HG02588 (cell line): Measurements from ENCODE around the gene MYOM1.

ENCODE experiments used
- ATAC-seq: cut with Tn5 transposase; IDR thresholded peaks from one replicate; pipeline ENCODE4 v1.9.1; 2021; ENCODE audit warnings: mild to moderate bottlenecking, moderate library complexity; ENCODE audit not compliant: unreplicated experiment

MYOM1 gene

DNA sequence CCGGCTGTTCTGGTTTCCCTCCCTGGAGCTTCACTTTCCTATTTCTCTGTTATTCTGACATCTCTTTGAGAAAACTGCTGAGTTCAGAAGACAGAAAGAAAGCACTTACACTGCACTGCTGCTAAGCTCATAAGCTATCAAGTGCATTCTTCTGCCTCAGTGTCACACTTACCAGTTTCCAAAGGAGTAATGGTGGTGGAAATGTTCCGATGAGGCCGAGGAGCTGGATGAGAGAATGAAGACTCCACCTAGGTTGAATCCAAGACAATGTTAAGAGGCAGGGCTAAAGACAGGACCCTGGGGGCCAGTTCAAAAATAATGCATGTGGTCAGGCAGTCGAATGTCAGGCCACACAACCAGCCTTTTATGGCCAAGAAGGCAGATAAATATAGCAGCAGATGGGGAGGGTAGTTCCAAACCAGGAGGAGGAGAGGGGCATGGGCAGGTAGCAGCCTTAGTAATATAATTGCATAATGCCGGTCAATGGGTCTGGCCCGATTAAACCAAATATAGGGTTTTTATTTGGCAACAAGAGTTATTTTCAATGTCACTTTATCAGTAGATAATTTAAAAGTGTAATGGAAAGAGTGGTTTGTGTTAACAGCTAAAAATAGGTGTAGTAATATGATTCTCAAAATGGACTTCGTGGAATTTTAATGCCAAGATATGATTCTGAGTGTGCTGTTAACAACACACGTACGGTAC is at the start of gene MYOM1:
Gene MYOM1 (minus strand): TSS at position 338 of the 705 bp plus-strand sequence. CDS start 4,745 bp downstream, outside the sequence.
- no peak for ATAC-seq

DNA sequence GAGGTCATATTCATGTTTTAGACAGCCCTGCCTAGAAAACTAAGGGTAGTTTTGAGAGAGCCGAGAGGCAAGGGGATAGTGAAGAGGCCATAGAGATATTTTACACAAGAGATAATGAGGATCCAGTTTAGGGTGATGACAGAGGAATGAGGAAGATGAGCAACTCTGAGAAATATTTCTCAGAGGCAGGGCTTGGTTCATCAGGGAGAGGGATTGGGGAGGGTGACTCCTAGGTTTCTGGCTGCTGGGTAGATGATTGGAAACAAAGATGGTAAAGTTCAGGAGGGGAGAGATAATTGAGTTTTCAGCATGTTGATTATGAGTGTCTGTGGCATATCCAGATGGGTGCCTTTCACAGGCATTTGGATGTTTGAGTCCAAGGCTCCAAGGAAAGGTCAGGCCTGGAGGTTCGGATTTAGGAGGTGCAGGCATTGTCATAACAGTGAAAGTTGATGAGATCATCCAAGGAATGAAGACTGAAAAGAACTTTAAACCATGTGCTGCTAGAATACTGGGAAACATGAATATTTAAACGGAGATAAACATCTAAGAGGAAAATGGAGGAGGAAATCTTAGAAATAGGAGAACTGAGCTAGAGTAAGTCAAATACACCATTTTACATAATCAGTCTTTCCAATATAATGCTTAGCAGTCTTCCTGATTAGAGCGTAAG is 49.6 kb upstream of the MYOM1 start:
- no peak for ATAC-seq

DNA sequence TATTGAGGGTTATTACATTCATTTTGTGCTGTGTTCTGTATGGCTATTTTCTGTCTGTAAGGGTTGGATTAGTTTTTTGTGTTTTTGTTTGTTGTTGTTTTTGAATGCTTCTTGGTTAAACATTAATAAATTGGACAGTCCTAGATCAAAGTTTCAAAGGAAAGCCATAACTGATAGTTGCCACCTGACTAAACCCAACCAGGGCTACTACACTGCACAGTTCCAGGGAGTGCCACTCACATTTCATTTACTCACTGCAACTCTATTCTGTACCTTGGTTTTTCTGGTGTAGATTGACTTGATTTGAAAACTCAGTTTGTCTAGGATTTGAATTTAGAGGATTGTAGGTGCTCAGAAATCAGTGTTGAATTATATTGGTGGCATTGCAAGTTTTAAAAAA is 48.5 kb upstream of the MYOM1 start:
- no peak for ATAC-seq

DNA sequence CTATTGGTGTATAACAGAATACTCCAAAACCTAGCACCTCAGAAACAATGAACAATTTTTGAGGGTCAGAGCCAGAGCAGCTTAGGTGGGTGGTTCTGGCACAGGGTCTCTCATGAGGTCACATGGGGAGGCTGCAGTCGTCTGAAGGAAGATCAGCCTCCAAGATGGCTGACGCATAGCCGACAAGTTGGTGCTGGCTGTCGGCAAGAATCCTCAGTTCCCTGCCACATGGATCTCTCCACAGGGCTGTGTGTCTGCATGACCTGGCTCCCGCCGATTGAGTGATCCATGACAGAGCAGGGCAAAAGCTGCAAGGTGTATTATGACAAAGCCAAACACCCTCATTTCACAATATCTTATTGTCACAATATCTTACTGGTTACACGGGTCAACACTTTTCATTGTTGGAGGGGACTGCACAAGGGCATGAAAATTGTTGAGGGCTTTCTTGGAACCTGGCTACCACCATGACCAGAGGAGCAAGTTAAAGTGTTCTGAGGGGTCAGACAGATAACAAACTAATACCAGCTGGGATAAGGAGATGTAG is 46.4 kb upstream of the MYOM1 start:
- ATAC-seq: no peak

DNA sequence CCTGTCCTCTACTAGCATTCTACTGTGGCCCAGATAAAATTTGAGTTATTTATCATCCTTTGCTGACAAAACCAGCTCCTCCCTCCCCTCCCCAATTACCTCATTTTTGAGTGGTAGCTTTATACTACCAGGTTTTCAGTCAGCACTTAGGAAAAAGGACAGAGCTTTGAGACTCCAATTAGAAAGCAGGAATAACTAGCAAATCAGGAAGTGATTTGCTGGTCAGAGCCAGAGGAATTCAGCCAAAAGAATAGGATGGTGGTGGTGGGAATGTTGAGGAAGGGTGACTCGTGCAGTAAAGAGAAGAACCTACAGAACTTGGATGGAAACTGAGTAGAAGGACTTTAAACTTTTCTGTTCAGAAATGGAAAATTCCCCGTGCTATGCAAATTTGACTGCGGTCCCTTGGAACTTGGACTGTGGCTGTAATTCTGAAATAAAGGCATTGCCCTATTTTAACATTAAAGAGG is 45.8 kb upstream of the MYOM1 start:
- no peak for ATAC-seq

DNA sequence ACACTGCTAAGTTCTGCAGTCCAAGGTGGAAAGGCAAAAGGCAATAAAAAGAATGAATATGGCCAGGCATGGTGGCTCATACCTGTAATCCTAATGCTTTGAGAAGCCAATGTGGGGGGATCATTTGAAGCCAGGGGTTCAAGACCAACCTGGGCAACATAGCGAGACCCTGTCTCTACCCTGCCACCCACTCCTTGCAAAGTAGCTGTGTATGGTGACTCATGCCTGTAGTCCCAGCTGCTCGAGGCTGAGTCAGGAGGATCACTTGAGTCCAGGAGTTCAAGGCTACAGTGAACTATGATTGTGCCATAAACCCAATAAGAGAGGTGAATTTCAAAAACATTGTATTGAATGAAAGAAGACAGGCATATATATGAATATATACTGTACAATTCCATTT is 44.6 kb upstream of the MYOM1 start:
- no peak for ATAC-seq

DNA sequence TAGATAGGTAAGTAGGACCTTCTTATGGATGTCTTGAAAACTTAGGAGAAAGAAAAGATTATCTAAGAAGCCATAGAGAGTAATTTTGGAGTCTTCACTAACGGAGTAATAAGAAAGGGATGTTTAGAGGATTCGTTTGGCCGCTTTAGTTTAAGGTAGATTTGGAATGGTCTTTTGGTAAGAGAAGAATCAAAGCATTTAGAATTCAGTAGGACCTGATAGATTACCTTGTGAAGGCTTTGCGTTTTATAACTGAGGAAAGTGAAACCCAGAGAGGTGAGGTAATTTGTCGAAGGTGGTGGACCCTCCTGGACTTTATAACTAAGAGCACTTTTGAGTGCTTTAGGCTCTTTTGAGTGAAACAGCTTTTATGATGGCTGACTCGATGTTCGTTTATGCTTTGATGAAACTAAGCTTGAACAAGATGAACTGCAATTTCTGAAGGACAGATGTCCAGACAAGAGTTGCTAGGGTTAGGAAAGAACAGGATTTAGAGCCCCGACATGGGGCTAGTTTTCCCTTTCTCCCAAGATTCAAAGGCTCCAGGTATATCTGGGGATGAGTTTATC is 43.4 kb upstream of the MYOM1 start:
- no peak for ATAC-seq

DNA sequence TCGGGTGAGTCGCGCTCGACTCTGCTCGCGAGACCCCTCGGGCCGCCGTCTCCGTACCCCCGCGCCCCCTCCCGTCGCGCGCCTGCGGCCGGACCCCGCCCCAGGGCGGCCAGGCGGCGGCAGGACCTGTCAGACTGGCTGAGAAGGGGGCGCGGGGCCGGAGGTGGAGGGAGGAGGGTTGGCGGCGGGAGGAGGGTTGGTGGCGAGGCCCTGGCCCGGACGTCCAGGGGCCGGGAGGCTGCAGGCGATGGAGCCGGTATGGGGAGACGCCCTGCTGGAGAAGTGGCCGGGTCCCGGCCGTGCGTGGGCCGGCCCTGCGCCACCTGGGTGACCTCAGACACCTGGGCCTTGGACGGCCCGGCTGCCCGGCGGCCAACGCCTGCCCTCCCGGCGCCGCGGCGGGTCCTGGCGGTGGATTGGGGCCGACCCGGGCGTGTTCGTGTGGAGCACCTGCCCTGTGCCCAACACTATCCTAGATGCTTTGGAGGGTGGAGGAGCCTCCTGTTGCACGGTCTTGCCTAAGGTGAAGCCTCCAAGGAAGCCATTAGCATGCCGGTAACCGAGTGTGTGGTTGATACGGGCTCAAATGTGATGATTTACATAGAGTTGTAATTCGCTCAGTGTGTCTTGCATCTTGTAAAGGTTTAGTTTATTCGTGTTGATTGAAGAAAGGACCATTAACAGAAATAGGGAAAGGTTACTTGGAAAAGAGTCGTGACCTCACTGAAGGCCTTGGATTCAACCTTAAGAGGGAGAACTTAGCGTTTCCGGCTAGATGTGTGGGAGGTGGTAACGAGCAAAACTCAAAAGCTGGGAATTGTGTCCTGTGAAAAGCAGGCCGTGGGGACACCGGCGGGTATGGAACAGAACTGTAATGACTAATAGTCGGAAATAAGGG is 42.7 kb upstream of the MYOM1 start:
- peak; percentile 38 for ATAC-seq

DNA sequence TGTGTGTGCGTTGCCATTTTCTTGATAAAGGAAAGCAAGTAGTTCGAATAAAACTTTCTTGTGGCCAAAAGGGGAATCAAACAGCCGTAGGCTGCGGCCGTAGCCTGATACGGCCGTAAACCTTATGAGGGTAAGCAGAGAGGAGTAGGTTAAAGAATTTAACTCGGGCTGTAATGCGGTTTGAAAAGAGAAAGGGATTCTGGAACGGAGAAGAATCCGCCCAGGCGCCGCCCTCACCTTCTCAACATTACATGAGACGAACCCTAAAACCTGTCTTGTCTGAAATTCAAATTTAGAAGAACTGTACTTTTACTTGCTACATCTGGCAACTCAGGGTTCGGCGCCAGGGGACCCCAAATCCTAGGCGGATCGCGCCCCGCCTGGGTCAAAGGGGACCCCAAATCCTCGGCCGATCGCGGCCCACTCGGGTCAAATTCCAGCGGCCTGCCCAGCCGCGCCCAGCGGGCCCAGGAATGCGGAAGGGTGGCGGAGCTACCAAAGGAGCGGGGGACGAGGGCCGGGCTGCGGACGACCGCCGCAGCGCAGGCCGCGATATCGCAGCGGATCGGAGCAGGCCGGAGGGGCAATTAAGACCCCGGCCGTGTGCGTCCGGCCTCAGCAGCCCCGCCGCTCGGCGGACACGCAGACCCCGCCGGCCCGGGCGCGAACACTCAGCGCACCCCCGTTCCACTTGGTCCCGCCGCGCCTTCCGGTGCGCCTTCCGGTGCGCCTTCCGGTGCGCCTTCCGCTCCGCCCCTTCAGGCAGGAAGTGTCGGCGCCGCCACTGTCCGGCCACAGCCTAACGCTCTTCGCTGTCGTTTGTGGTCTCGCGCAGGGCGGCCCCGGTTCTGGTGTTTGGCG is 41.8 kb upstream of the MYOM1 start, which contains the start of gene MYL12B:
Gene MYL12B (plus strand): TSS at position 761 of the 861 bp plus-strand sequence. CDS start 10,766 bp downstream, outside the sequence.
- ATAC-seq: peak; percentile 87

DNA sequence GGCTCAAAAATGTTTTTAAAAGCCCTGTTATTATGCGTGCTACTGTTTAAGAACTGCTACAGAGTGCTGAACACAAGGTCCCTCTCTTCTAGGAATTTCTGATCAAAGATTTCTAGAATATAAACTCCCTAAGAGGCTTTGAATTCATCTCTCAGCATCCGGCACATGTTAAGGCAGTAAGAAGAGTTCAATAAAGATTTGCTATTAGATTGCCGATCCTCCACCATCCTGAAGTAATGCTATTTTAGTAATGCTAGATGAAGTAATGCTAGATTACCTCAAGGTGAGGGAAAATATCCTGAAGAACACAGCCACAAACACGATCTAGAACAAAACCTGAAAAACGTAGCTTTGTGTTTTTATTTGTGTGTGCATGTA is 41.2 kb upstream of the MYOM1 start:
- ATAC-seq: no peak

DNA sequence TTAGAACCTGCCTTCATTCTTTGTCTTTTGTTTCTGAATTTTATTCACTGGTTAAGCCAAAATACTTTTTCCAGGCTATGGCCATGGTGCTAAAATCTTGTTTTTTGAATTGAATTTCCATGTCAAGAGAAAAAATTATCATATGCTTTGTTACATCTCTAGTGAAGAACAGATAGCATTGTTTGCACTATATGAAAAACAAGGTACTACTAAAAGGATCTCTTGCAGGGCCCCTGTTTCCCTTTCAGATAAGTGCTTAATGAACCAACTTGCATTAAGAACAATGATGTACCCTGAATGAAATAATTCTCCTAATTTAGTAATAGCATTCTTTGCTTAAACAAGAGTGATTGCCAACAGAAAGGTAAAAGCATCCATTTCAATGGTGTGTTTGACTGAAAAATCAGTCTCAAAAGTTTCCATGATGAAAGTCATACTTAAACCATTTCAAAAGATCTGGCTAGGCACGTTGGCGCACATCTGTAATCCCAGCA is 37.9 kb upstream of the MYOM1 start:
- no peak for ATAC-seq

DNA sequence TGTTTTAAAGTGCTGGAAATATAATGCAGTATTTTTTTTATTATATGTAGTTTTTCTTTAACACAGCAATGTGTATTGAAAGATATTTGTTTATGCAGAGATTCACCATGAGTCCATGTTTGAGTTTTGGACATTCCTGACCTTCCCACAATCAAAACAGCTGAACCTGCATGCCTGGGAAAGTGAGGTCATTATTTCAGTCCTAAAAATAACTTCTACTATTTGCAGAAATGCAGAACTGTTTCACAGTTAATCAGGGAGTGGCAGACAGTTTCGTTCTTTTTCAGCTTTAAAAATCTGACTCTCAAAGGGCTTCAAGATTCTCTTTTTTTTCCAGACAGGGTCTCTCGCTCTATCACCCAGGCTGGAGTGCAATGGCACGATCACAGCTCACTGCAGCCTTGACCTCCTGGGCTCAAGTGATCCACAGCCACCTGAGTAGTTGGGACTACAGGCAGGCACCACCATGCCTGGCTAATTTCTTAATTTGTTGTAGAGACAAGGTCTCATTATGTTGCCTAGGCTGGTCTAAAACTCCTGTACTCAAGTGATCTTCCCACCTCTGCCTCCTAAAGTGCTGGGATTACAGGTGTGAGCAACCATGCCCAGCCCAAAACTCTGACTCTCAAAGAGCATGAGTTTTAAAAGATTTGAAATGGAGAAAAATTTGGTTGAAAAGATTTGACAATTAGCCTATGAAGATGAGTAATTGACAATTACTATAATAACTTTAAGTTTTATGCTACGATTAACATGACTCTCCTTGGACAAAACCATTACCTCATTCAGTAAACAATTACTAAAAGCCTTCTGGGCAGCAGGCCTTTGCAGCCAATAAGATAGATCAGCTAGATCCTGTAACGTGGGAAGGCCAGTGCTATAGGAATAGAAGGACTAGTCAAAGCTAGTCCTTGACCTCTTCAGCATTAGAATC is 37.2 kb upstream of the MYOM1 start:
- ATAC-seq: no peak

DNA sequence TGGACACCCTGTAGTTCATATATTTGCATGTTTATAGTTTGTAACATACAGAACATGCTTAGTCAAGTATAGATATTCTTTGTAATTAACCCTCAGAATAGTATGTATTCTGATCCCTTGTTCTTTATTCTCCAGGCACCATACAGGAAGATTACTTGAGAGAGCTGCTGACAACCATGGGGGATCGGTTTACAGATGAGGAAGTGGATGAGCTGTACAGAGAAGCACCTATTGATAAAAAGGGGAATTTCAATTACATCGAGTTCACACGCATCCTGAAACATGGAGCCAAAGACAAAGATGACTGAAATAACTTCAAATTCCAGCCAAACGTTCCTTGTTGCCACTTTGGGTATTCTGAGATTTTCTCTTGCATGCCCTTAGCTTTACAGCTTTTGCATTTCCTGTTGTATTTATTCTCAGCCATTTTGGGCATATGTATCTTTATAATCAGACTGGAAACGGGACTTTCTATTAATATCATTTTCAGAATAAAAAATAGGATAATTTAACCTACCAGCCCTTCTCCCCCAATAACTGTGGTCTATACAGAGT is 35.9 kb upstream of the MYOM1 start:
- ATAC-seq: no peak

DNA sequence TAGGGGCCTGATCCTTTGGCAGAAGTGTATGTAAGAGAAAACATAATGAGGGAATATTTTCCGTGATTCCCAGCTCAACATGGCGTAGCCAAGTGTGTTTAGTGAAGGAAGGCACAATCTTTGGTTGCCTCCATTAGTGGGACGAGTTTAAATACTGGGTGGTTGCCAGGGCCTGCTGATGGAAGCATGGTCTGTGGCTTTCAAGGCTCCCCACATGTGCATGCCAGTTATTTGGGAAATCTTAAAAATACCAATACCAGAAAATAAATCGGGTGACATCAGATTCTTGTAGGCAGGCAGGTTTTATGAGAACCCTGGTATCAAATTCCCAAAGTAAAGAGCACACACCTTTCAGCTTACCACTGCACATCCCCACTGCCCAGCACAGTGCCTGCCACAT is 35.0 kb upstream of the MYOM1 start:
- no peak for ATAC-seq

DNA sequence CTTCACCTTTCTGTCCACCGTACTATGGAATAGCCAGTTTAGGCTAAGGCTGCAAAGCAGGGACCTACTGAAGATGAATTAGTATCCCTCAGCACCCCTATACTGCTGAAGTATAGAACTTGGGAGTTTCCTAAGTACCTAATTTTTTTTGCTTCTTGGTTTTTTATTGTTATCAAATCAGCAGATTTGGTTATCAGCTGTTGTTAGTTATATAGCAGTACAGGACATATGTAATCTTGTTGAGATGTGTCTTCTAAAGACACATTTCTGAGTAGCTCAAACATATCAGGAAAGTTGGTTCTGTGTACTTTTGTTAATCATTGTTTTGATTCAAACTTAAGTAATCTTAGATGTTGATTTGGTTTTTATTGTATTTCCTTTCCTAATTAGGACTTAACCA is 33.1 kb upstream of the MYOM1 start:
- ATAC-seq: no peak

DNA sequence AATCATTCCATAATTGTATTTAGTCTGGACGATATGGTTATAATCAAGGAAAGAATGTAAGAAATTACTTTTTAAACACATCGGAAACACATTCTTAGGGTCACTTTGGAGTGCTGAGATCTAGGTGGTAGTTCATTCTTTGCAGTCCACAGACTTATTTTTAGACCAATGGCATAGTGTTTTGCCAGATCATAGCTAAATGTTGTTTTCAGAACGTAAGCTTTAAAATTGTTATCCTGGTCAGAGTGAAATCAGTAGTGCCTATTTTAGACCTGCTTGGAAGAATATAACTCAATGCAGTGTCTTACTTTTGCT is 32.2 kb upstream of the MYOM1 start:
- no peak for ATAC-seq

DNA sequence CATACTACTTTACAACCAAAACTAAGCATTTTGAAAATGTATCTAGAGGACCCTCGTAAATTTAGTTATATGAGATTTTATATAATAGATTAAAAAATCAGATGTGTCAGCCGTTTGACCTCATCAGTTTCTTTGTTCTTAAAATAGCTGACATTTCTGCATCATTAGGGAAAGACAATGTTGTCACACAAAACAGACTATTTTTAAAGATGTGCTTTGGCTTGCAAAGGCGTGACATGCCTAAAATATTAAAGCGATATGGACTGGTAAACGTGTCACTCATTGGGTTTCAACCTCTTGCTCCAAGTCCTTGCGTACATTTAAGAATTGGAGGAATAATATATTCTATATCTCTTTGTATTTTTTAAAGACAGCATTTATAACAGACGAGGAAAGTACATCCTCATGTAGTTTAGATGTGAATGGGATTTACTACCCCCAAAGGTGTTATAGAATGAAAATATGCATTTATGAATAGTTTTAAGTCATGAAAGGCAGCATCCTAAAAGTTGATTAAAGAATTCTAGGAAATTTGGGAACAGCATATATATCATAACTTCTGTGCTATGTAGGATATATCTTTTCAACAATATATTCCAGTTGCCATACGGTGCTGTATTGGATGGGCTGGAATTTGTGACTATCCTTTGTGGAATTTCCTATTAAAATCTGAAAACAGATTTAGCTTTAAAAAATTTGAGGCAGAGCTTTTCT is 31.6 kb upstream of the MYOM1 start:
- ATAC-seq: no peak
